PFSK-1 (cell line): Measurements from ENCODE around the gene AVP.

ENCODE experiments used
- FOXP2 ChIP-seq: optimal IDR thresholded peaks from 2 replicates; pipeline ENCODE3; 2011; ENCODE audit warnings: borderline replicate concordance, control low read depth, inconsistent platforms; ENCODE audit not compliant: insufficient read depth; ENCODE audit errors: extremely low read length, extremely low read depth
- POLR2AphosphoS5 ChIP-seq: IDR thresholded peaks from 2 replicates; pipeline ENCODE4 v1.6.1; 2012; ENCODE audit warnings: low read depth, mild to moderate bottlenecking, control low read depth, low read length, moderate library complexity
- SIN3A ChIP-seq: IDR thresholded peaks from 2 replicates; pipeline ENCODE4 v1.6.1; 2012; ENCODE audit warnings: mild to moderate bottlenecking, low read length, moderate library complexity, borderline replicate concordance; ENCODE audit not compliant: insufficient read depth
- TAF1 ChIP-seq: IDR thresholded peaks from 2 replicates; pipeline ENCODE4 v1.6.1; 2012; ENCODE audit warnings: low read length, control low read depth, borderline replicate concordance; ENCODE audit not compliant: insufficient read depth
- TF ChIP-seq, protein P1 (sequence below), 2 experiments: IDR thresholded peaks; 2 replicates each; pipeline versions ENCODE4 v1.6.1 to v1.8.0; 2011 to 2012; ENCODE audit warnings: low read depth in 2 of 2, low read length in 2 of 2, control low read depth in 1 of 2, inconsistent platforms in 1 of 2, mild to moderate bottlenecking in 1 of 2, moderate library complexity in 1 of 2; ENCODE audit not compliant: insufficient read depth in 1 of 2

Gene AVP

DNA sequence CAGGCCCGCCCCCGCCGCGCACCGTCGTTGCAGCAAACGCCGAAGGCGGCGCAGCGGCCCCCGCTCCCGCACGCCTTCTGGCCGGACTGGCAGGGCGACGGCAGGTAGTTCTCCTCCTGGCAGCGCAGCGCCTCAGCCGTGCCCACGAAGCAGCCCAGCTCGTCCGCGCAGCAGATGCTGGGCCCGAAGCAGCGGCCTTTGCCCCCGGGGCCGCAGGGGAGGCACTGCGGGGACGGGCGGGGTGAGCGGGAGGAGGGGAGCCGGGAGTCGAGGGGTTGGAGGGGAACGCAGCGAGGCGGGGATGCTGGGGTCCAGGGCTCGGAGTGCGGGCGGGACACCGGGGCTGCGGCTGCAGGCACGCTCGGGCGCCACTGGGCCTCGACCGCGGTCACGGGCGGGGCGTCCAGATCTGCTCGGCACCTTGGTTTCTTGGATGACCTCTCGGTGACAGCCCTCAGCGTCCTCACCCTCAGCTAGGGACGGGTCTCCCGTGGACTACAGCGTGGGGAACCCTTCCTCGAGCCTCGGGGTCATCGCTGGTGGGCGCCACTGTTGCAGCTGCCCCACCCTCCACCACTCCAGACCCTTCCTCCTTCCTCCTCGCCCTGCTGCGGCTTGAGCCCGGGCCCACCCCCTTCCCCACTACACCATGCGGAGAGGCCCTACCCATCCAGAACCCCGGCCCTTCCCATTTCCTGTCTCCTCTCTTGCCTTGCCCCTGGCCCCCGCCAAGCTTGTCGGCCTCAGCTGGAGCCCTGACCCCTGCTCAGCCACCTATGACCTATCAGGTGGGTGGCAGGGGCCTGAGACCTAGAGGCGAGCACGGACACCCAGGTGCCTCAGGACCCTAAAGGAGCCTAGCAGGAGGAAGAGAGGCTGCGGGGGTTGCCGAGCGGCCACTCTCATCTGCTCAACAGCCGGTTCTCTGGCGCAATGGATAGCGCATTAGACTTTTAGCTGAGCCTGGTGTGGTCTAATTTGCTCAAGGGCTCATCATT lies 1.3 kb downstream of the AVP start:
- TF ChIP-seq TAF1 (no peak), POLR2AphosphoS5 (no peak), SIN3A (no peak), FOXP2 (no peak)
- TF ChIP-seq, protein P1, sequence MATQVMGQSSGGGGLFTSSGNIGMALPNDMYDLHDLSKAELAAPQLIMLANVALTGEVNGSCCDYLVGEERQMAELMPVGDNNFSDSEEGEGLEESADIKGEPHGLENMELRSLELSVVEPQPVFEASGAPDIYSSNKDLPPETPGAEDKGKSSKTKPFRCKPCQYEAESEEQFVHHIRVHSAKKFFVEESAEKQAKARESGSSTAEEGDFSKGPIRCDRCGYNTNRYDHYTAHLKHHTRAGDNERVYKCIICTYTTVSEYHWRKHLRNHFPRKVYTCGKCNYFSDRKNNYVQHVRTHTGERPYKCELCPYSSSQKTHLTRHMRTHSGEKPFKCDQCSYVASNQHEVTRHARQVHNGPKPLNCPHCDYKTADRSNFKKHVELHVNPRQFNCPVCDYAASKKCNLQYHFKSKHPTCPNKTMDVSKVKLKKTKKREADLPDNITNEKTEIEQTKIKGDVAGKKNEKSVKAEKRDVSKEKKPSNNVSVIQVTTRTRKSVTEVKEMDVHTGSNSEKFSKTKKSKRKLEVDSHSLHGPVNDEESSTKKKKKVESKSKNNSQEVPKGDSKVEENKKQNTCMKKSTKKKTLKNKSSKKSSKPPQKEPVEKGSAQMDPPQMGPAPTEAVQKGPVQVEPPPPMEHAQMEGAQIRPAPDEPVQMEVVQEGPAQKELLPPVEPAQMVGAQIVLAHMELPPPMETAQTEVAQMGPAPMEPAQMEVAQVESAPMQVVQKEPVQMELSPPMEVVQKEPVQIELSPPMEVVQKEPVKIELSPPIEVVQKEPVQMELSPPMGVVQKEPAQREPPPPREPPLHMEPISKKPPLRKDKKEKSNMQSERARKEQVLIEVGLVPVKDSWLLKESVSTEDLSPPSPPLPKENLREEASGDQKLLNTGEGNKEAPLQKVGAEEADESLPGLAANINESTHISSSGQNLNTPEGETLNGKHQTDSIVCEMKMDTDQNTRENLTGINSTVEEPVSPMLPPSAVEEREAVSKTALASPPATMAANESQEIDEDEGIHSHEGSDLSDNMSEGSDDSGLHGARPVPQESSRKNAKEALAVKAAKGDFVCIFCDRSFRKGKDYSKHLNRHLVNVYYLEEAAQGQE (IDR thresholded peaks at IDR 0.05; ENCODE audit: insufficient read depth in 1 of 2, low read depth in 2 of 2, low read length in 2 of 2), result no peak

DNA sequence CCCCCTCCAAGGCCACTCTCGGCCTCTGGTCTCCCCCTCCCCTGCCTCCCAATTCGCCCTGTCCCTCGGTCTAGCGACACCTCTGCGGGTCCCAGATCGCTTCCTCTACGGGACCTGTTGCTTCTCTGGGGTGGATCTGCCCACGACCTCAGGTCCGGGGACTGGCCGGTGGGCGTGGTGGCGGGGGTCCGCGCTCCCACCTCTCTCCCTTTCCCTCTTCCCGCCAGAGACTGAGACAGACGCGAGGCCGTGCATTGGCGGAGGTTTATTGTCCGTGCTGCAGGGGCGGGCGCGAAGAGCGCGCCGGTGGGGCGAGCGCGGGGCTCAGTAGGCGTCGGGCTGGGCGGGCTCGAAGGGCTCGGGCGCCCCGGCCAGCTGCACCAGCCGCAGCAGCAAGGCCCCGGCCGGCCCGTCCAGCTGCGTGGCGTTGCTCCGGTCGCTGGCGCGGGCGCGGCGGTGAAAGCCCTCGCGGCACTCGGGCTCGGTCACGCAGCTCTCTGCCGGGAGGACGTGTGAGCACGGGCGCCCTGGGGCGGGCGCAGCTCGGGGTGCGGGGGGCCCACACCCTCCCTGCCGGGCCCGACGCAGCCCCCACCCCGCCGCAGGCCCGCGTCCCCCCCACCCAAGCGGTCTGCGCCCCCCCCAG lies 2.1 kb downstream of the AVP start:
- TF ChIP-seq, protein P1 (IDR thresholded peaks at IDR 0.05; ENCODE audit: insufficient read depth in 1 of 2, low read depth in 2 of 2, low read length in 2 of 2), result no peak
- TF ChIP-seq SIN3A (no peak), POLR2AphosphoS5 (no peak), FOXP2 (no peak), TAF1 (no peak)

DNA sequence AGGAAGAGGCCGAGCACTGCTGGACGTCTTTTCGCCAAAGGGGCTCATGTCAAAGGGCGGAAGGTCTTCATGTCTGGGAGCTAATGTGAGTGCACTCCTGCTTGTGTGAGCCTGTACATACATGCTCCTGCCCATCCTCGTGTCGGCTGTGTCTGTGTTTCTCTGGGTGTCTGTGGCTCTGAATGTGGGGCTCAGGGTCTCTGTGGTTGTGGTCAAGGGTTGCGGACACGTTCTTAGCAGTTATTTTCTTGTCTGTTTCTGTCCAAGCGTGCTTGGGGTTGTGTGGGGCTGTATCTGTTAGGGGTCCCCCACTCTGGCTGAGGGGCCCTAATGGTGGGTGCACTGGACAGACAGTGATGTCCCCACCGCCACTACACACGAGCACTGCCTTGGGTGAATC lies 2.9 kb downstream of the AVP start:
- TF ChIP-seq, protein P1 (IDR thresholded peaks at IDR 0.05; ENCODE audit: insufficient read depth in 1 of 2, low read depth in 2 of 2, low read length in 2 of 2), result no peak
- TF ChIP-seq TAF1, result no peak
- no peak for TF ChIP-seq FOXP2
- TF ChIP-seq SIN3A, result no peak
- TF ChIP-seq POLR2AphosphoS5, result no peak

DNA sequence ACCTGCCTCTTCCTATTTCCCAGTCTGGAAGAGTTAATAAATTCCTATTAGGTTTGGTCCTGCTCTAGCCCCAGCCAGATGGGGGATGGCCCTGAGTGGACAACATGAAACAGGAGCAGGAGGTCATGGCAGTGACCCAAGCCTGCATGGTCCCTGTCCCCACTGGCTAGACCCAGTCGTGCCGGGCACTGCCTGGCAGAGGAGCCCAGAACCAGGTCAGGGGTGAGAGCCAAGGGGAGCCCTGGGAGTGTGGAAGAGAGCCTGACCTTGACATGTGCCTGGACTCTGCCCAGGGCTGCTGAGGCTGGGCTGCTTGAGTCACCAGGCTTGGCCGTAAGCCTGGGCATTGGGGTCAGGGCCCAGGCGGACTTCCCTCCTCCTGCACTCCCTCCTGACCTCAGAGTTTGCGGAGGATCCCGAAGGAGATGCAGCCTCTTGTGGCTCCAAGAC lies 3.6 kb downstream of the AVP start:
- TF ChIP-seq POLR2AphosphoS5, result no peak
- TF ChIP-seq TAF1, result no peak
- no peak for TF ChIP-seq FOXP2
- TF ChIP-seq, protein P1 (IDR thresholded peaks at IDR 0.05; ENCODE audit: insufficient read depth in 1 of 2, low read depth in 2 of 2, low read length in 2 of 2), result no peak
- TF ChIP-seq SIN3A, result no peak
